IMR-90 (cell line): ENCODE data around the gene SGPL1. TPM values are rescaled to one million over a fixed set of nuclear protein-coding genes. Genes with fewer than 3 reads are reported as not detected.

Experiments used
- ATAC-seq: fragments of 200-7000 bp; cut with Tn5 transposase; 2 replicates; pipeline ENCODE4 v1.9.1; 2020; ENCODE audit warnings: low read depth, mild to moderate bottlenecking, moderate library complexity
- BruUV-seq: library from RNA; stranded (reverse); fragments of 400-500 nt; replicated peaks from 2 replicates; lab custom pipeline; 2021; lab: Mats Ljungman, UMichigan
- CTCF ChIA-PET: fragments of 300-600 bp; formaldehyde crosslinking; extraction: SDS; loops from one replicate; lab custom pipeline; 2021; ENCODE audit warnings: antibody characterized with exemption; lab: Yijun Ruan, JAX
- POLR2A ChIA-PET: fragments of 300-600 bp; sonication (Branson Sonifier 250); formaldehyde crosslinking; loops from one replicate; lab custom pipeline; 2022; ENCODE audit warnings: antibody characterized with exemption; ENCODE audit not compliant: unreplicated experiment; lab: Charles Lee
- DNase-seq: peaks from one replicate; pipeline ENCODE4 v3.0.0; 2013
- H2AFZ ChIP-seq: replicated peaks from 2 replicates; pipeline ENCODE3; 2013; ENCODE audit warnings: low read length, mild to moderate bottlenecking; ENCODE audit not compliant: poor library complexity
- H2AK5ac ChIP-seq: 2 replicates; pipeline ENCODE4 v1.6.1; 2013; ENCODE audit warnings: low read depth, low read length, inconsistent platforms
- H2AK9ac ChIP-seq: replicated peaks from 2 replicates; pipeline ENCODE3; 2013; ENCODE audit warnings: mild to moderate bottlenecking, low read depth, low read length, moderate library complexity; ENCODE audit not compliant: poor library complexity
- H2BK120ac ChIP-seq: 2 replicates; pipeline ENCODE4 v1.6.1; 2013; ENCODE audit warnings: low read depth, low read length, inconsistent platforms
- H2BK15ac ChIP-seq: 3 replicates; pipeline ENCODE4 v1.6.1; 2013; ENCODE audit warnings: low read depth, low read length, inconsistent platforms
- H2BK20ac ChIP-seq: 2 replicates; pipeline ENCODE4 v1.6.1; 2013; ENCODE audit warnings: low read depth, mild to moderate bottlenecking, inconsistent platforms, low read length, moderate library complexity
- H2BK5ac ChIP-seq: 2 replicates; pipeline ENCODE4 v1.6.1; 2013; ENCODE audit warnings: mild to moderate bottlenecking, low read depth, low read length, inconsistent platforms; ENCODE audit not compliant: poor library complexity, severe bottlenecking
- H3K14ac ChIP-seq: replicated peaks from 2 replicates; pipeline ENCODE4 v1.6.1; 2013; ENCODE audit warnings: low read depth, low read length, inconsistent platforms
- H3K18ac ChIP-seq: 2 replicates; pipeline ENCODE4 v1.6.1; 2013; ENCODE audit warnings: low read depth, low read length, control low read depth
- H3K23ac ChIP-seq: 2 replicates; pipeline ENCODE4 v1.6.1; 2013; ENCODE audit warnings: low read depth, low read length, inconsistent platforms
- H3K27ac ChIP-seq: 2 replicates; pipeline ENCODE4 v1.5.1; 2013; ENCODE audit warnings: mild to moderate bottlenecking, control low read depth, low read length; ENCODE audit not compliant: insufficient read depth
- H3K27me3 ChIP-seq: 2 replicates; pipeline ENCODE4 v1.6.1; 2013; ENCODE audit warnings: low read length; ENCODE audit not compliant: control insufficient read depth, insufficient read depth
- H3K36me3 ChIP-seq: 2 replicates; pipeline ENCODE4 v1.6.1; 2013; ENCODE audit warnings: low read length, mixed read lengths; ENCODE audit not compliant: control insufficient read depth, insufficient read depth
- H3K4ac ChIP-seq: 2 replicates; pipeline ENCODE4 v1.6.1; 2013; ENCODE audit warnings: low read depth, low read length, inconsistent platforms
- H3K4me1 ChIP-seq: 2 replicates; pipeline ENCODE4 v1.6.1; 2013; ENCODE audit warnings: low read length, mixed read lengths; ENCODE audit not compliant: control insufficient read depth, insufficient read depth
- H3K4me2 ChIP-seq: 2 replicates; pipeline ENCODE4 v1.6.1; 2013; ENCODE audit warnings: low read depth, mild to moderate bottlenecking, control low read depth, low read length, moderate library complexity
- H3K4me3 ChIP-seq: 2 replicates; pipeline ENCODE4 v1.5.1; 2013; ENCODE audit warnings: low read depth, mild to moderate bottlenecking, control low read depth, low read length, moderate library complexity; ENCODE audit not compliant: insufficient read depth
- H3K56ac ChIP-seq: 2 replicates; pipeline ENCODE4 v1.6.1; 2013; ENCODE audit warnings: low read length, inconsistent platforms; ENCODE audit not compliant: insufficient read depth; ENCODE audit errors: extremely low read depth
- H3K79me1 ChIP-seq, 2 experiments: 2 replicates each; pipeline ENCODE4 v1.6.1; 2013; ENCODE audit warnings: low read length in 2 of 2, inconsistent platforms in 1 of 2, low read depth in 1 of 2
- H3K9ac ChIP-seq: 2 replicates; pipeline ENCODE4 v1.6.1; 2013; ENCODE audit warnings: low read depth, low read length, control low read depth
- H3K9me1 ChIP-seq: 2 replicates; pipeline ENCODE4 v1.6.1; 2013; ENCODE audit warnings: low read length, inconsistent platforms; ENCODE audit not compliant: insufficient read depth
- H3K9me3 ChIP-seq: 2 replicates; pipeline ENCODE4 v1.6.1; 2013; ENCODE audit warnings: low read length; ENCODE audit not compliant: control insufficient read depth, insufficient read depth
- H4K20me1 ChIP-seq: 2 replicates; pipeline ENCODE4 v1.6.1; 2013; ENCODE audit warnings: low read length, inconsistent platforms; ENCODE audit not compliant: insufficient read depth
- H4K5ac ChIP-seq: 2 replicates; pipeline ENCODE4 v1.6.1; 2013; ENCODE audit warnings: mild to moderate bottlenecking, low read depth, low read length, control low read depth
- H4K8ac ChIP-seq, 2 experiments: 2 replicates each; pipeline ENCODE4 v1.6.1; 2013; ENCODE audit warnings: low read depth in 2 of 2, low read length in 2 of 2, control low read depth in 1 of 2, inconsistent platforms in 1 of 2
- H4K91ac ChIP-seq: 2 replicates; pipeline ENCODE4 v1.6.1; 2013; ENCODE audit warnings: low read depth, low read length, inconsistent platforms; ENCODE audit not compliant: insufficient read depth
- CEBPB ChIP-seq: IDR thresholded peaks from 2 replicates; pipeline ENCODE4 v1.6.1; 2012; ENCODE audit warnings: low read depth, low read length, improper control_type of control experiment
- CHD1 ChIP-seq: IDR thresholded peaks from 2 replicates; pipeline ENCODE4 v1.6.1; 2012; ENCODE audit warnings: low read depth, low read length, improper control_type of control experiment
- FOS ChIP-seq: fragments of 150-350 bp; IDR thresholded peaks from 2 replicates; pipeline ENCODE4 v1.6.1; 2016; ENCODE audit warnings: low read depth, low read length
- MAFK ChIP-seq: IDR thresholded peaks from 2 replicates; pipeline ENCODE4 v1.6.1; 2012; ENCODE audit warnings: low read depth, low read length, improper control_type of control experiment
- MAZ ChIP-seq: IDR thresholded peaks from 2 replicates; pipeline ENCODE4 v1.6.1; 2012; ENCODE audit warnings: low read depth, mild to moderate bottlenecking, low read length, improper control_type of control experiment, moderate library complexity, borderline replicate concordance
- MXI1 ChIP-seq: IDR thresholded peaks from 2 replicates; pipeline ENCODE4 v1.6.1; 2012; ENCODE audit warnings: low read depth, mild to moderate bottlenecking, low read length, moderate library complexity, borderline replicate concordance
- POLR2A ChIP-seq: IDR thresholded peaks from 2 replicates; pipeline ENCODE4 v1.6.1; 2012; ENCODE audit warnings: mild to moderate bottlenecking, low read depth, low read length
- RAD21 ChIP-seq: IDR thresholded peaks from 2 replicates; pipeline ENCODE4 v1.6.1; 2012; ENCODE audit warnings: low read length, improper control_type of control experiment
- SMC3 ChIP-seq: fragments of 150-350 bp; IDR thresholded peaks from 2 replicates; pipeline ENCODE4 v1.6.1; 2016; ENCODE audit warnings: low read depth, mild to moderate bottlenecking, antibody characterized with exemption, low read length, moderate library complexity
- WGBS, 2 experiments: methylation state at CpG; one replicate each; pipeline versions ENCODE4 v1.1.5 to v1.1.7; 2013; ENCODE audit warnings: missing lambda C conversion rate in 2 of 2; ENCODE audit not compliant: insufficient read length in 1 of 2; ENCODE audit errors: extremely low coverage in 2 of 2; 5-methylcytosine and 5-hydroxymethylcytosine counted together
- dilution Hi-C: fragments of 300-500 bp; cut with HindIII; formaldehyde crosslinking; loops from one replicate; pipeline ENCODE4 v1.14.3; 2018; ENCODE audit warnings: low sequenced_read_pairs; ENCODE audit not compliant: unreplicated experiment
- in situ Hi-C: fragments of 300-500 bp; cut with MboI; formaldehyde crosslinking; loops from 3 replicates; pipeline ENCODE4 v1.14.3; 2019; ENCODE audit warnings: low sequenced_read_pairs, inconsistent platforms, mixed read lengths
- intact Hi-C: fragments of 100-400 bp; cut with micrococcal nuclease; formaldehyde crosslinking; loops from 2 replicates; pipeline ENCODE4 v1.10.0; 2022
- polyA plus RNA-seq, 3 experiments: library from polyadenylated mRNA; depleted of rRNA; stranded (reverse); fragments of >200 nt; gene quantifications; 2 replicates each; pipeline ENCODE4 v1.2.3, GENCODE V29; 2012; ENCODE audit warnings: low replicate concordance in 1 of 3
- total RNA-seq: library from RNA; depleted of rRNA; stranded (reverse); fragments of >200 nt; gene quantifications from 2 replicates; pipeline ENCODE4 v1.2.3, GENCODE V29; 2012
- TF ChIP-seq, protein P1 (sequence below): fragments of 150-350 bp; IDR thresholded peaks from 2 replicates; pipeline ENCODE4 v1.6.1; 2017; ENCODE audit warnings: mild to moderate bottlenecking, antibody characterized with exemption, low read length, low read depth
- TF ChIP-seq, protein P2 (sequence below): conservative IDR thresholded peaks from 2 replicates; pipeline ENCODE4 v1.5.1; 2012; ENCODE audit warnings: mild to moderate bottlenecking, low read depth, low read length, improper control_type of control experiment

Gene SGPL1
- total and polyA plus RNA-seq, 2 of the 4 experiments (the other 2 are of a cell fraction), result 12.2 to 26.7 TPM

DNA sequence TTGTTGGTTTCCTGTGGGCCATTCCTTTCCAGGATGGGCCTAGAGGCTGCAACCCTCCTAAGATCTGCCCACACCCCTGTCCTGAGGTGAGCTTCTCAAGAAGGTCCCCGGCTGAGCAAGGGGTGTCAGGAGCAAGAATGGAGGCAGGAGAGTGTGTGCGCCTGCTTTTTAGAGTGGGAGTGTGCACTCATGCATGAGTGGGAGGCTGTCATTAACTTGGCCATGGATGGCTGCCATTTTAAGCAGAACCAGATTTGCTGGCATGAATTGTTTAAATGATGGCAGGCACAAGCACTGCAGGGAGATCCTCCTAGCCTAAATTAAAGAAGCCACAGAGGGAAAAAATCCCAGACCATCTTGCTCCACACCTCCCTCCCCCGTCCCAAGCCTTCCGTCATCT, 2.9 kb upstream of the SGPL1 start:
- no peak overlapping the region for H3K14ac ChIP-seq
- peaks cover 7% of the 10 kb centered on the region for H3K27me3 ChIP-seq
- H2BK5ac ChIP-seq, result no peak overlapping the region
- no peak overlapping the region for H4K5ac ChIP-seq
- no peak overlapping the region for H4K8ac ChIP-seq
- H3K27ac ChIP-seq, result no peak overlapping the region
- no peak overlapping the region for H4K91ac ChIP-seq
- H3K4me3 ChIP-seq, result no peak overlapping the region
- H3K4me2 ChIP-seq, result no peak overlapping the region
- no peaks in the 10 kb centered on the region for H4K20me1 ChIP-seq
- ATAC-seq (no peak), DNase-seq (no peak)
- H3K9me1 ChIP-seq, result no peaks in the 10 kb centered on the region
- no peak overlapping the region for H2AK9ac ChIP-seq
- in situ Hi-C loops (loop anchor here (5.0 kb wide), 1 partner anchor 69 kb away; no protein-coding TSS in a partner anchor), dilution Hi-C loops (no loop called here), intact Hi-C loops (loop anchor here (10.0 kb wide), 1 partner anchor 402 kb away; the partner anchor contains the start of gene UNC5B)
- no TSS peak for BruUV-seq
- no peaks in the 10 kb centered on the region for H3K4me1 ChIP-seq
- H3K56ac ChIP-seq, result no peak overlapping the region
- H3K9me3 ChIP-seq, result no peaks in the 10 kb centered on the region
- no peak overlapping the region for H2BK20ac ChIP-seq
- no peak overlapping the region for H2AK5ac ChIP-seq
- H3K36me3 ChIP-seq, result no peaks in the 10 kb centered on the region
- H2BK15ac ChIP-seq, result no peak overlapping the region
- no peak overlapping the region for H3K4ac ChIP-seq
- no peak overlapping the region for H2BK120ac ChIP-seq
- H3K9ac ChIP-seq, result no peak overlapping the region
- POLR2A ChIA-PET, result no interaction called here
- CTCF ChIA-PET, result no interaction called here
- TF ChIP-seq SMC3, result no peak
- TF ChIP-seq, protein P1, sequence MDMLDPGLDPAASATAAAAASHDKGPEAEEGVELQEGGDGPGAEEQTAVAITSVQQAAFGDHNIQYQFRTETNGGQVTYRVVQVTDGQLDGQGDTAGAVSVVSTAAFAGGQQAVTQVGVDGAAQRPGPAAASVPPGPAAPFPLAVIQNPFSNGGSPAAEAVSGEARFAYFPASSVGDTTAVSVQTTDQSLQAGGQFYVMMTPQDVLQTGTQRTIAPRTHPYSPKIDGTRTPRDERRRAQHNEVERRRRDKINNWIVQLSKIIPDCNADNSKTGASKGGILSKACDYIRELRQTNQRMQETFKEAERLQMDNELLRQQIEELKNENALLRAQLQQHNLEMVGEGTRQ, result no peak
- no peak for TF ChIP-seq RAD21
- no peak for TF ChIP-seq CEBPB
- TF ChIP-seq MAZ, result no peak
- no peak for TF ChIP-seq MAFK
- TF ChIP-seq MXI1, result no peak
- TF ChIP-seq POLR2A, result no peak
- no peak for TF ChIP-seq CHD1
- TF ChIP-seq FOS, result no peak
- TF ChIP-seq, protein P2, sequence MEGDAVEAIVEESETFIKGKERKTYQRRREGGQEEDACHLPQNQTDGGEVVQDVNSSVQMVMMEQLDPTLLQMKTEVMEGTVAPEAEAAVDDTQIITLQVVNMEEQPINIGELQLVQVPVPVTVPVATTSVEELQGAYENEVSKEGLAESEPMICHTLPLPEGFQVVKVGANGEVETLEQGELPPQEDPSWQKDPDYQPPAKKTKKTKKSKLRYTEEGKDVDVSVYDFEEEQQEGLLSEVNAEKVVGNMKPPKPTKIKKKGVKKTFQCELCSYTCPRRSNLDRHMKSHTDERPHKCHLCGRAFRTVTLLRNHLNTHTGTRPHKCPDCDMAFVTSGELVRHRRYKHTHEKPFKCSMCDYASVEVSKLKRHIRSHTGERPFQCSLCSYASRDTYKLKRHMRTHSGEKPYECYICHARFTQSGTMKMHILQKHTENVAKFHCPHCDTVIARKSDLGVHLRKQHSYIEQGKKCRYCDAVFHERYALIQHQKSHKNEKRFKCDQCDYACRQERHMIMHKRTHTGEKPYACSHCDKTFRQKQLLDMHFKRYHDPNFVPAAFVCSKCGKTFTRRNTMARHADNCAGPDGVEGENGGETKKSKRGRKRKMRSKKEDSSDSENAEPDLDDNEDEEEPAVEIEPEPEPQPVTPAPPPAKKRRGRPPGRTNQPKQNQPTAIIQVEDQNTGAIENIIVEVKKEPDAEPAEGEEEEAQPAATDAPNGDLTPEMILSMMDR, result no peak
- no peak overlapping the region for H3K18ac ChIP-seq
- no peak overlapping the region for H3K23ac ChIP-seq
- WGBS, 2 experiments, result no CpG with 5 or more reads among the region's 4 CpGs
- peaks cover 5 to 16% of the 10 kb centered on the region in 2 experiments; a peak in 3 of 4 replicates for H3K79me1 ChIP-seq
- H2AFZ ChIP-seq, result no peak overlapping the region
